ENCODE measurements around the gene CFAP97D1. TPM values are rescaled to one million over a fixed set of nuclear protein-coding genes. Genes with fewer than 3 reads are reported as not detected.

Gene CFAP97D1
- total and polyA plus RNA-seq, 2 experiments from 2014 or later, result not detected

DNA sequence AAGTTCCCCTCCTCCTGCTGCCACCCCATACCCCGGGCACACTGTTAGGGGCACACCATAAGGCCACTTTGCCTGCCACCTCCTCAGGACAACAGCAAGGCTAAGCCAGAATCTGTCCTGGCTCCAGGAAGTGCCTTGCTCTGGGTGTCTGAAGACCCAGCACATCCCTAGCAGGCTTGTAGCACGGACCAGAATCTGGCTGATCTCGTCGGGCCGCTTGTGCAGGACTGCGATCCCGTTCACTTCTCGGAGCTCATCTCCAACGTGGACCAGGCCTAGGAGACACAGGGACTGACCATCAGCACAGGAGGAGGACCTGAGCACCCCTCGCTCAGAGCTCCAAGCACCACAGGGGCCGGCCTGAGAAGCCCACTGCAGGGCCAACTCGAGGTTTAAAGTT lies 45.3 kb downstream of the CFAP97D1 start:
- H3K27ac ChIP-seq, result no peak overlapping the region
- no peaks in the 10 kb centered on the region for H3F3A ChIP-seq (ENCODE audit: insufficient read depth)
- no peaks in the 10 kb centered on the region for H3K9me2 ChIP-seq (ENCODE audit: insufficient read depth)
- H4K20me1 ChIP-seq (ENCODE audit: insufficient read depth), result no peaks in the 10 kb centered on the region
- no peaks in the 10 kb centered on the region for H3K27me3 ChIP-seq (replicated peaks; ENCODE audit: insufficient read depth)
- DNase-seq, result no peak
- no peaks in the 10 kb centered on the region for H3K9me3 ChIP-seq (ENCODE audit: low read depth)
- no peak overlapping the region for H3K9ac ChIP-seq
- WGBS, 2 experiments (ENCODE audit: low coverage in 1 of 2, low lambda C conversion rate in 2 of 2, missing lambda C conversion rate in 2 of 2), result 95 to 96% methylated on average over 11 to 12 of the region's 12 CpGs
- TF ChIP-seq EZH2 (IDR thresholded peaks at IDR 0.05; ENCODE audit: insufficient read depth, poor library complexity, severe bottlenecking) (no peak), EZH2phosphoT487 (IDR thresholded peaks at IDR 0.05; ENCODE audit: insufficient read depth, low read depth) (no peak)
- peaks cover 5% of the 10 kb centered on the region; the same call in 1 of the 2 replicates for H3K36me3 ChIP-seq (ENCODE audit: low read depth)
- H3K4me2 ChIP-seq (ENCODE audit: unreplicated experiment), result no peak overlapping the region
- in situ Hi-C loops (cut with MboI), result no loop called here
- H3K79me2 ChIP-seq (ENCODE audit: insufficient read depth), result no peaks in the 10 kb centered on the region
- H3K4me1 ChIP-seq (ENCODE audit: insufficient read depth), result no peaks in the 10 kb centered on the region
- no peak overlapping the region for H3K4me3 ChIP-seq
- no peak overlapping the region for H2AFZ ChIP-seq

- Histone ChIP-seq H3K4me3 (no peak overlapping the region), H2AFZ (no peak overlapping the region), H4K20me1 (ENCODE audit: insufficient read depth) (no peaks in the 10 kb centered on the region), H3K4me2 (ENCODE audit: unreplicated experiment) (no peak overlapping the region), H3K4me1 (ENCODE audit: insufficient read depth) (no peaks in the 10 kb centered on the region), H3K79me2 (ENCODE audit: insufficient read depth) (no peaks in the 10 kb centered on the region), H3K9me3 (ENCODE audit: low read depth) (no peaks in the 10 kb centered on the region), H3K27ac (no peak overlapping the region), H3K9ac (no peak overlapping the region), H3K27me3 (replicated peaks; ENCODE audit: insufficient read depth) (no peaks in the 10 kb centered on the region), H3K36me3 (ENCODE audit: low read depth) (peaks cover 5% of the 10 kb centered on the region; the same call in 1 of the 2 replicates), H3K9me2 (ENCODE audit: insufficient read depth) (no peaks in the 10 kb centered on the region), H3F3A (ENCODE audit: insufficient read depth) (no peaks in the 10 kb centered on the region)
- no peak for TF ChIP-seq EZH2phosphoT487 (IDR thresholded peaks at IDR 0.05; ENCODE audit: insufficient read depth, low read depth)
- no peak for TF ChIP-seq EZH2 (IDR thresholded peaks at IDR 0.05; ENCODE audit: insufficient read depth, poor library complexity, severe bottlenecking)
- in situ Hi-C loops (cut with MboI), result no loop called here
- WGBS, 2 experiments (ENCODE audit: low coverage in 1 of 2, low lambda C conversion rate in 2 of 2, missing lambda C conversion rate in 2 of 2), result 92 to 94% methylated on average over 7 of the region's 7 CpGs
- no peak for DNase-seq
Observed at GRCh38 chr17:43826206-43826605, 46.0 kb downstream of the CFAP97D1 start.

- DNase-seq, result no peak
- H3K79me2 ChIP-seq (ENCODE audit: insufficient read depth), result no peaks in the 10 kb centered on the region
- H3K4me3 ChIP-seq, result no peak overlapping the region
- TF ChIP-seq EZH2phosphoT487 (IDR thresholded peaks at IDR 0.05; ENCODE audit: insufficient read depth, low read depth) (no peak), EZH2 (IDR thresholded peaks at IDR 0.05; ENCODE audit: insufficient read depth, poor library complexity, severe bottlenecking) (no peak)
- no peaks in the 10 kb centered on the region for H3K9me2 ChIP-seq (ENCODE audit: insufficient read depth)
- WGBS, 2 experiments (ENCODE audit: low coverage in 1 of 2, low lambda C conversion rate in 2 of 2, missing lambda C conversion rate in 2 of 2), result 96% methylated on average over 9 of the region's 9 CpGs
- H3K27ac ChIP-seq, result no peak overlapping the region
- no peak overlapping the region for H3K4me2 ChIP-seq (ENCODE audit: unreplicated experiment)
- in situ Hi-C loops (cut with MboI), result no loop called here
- no peak overlapping the region for H2AFZ ChIP-seq
- H3K9ac ChIP-seq, result no peak overlapping the region
- 0 out of 2 replicates have a peak, but pooled peaks cover 4% of the 10 kb centered on the region for H3F3A ChIP-seq (ENCODE audit: insufficient read depth)
- H3K27me3 ChIP-seq (replicated peaks; ENCODE audit: insufficient read depth), result no peaks in the 10 kb centered on the region
- H3K4me1 ChIP-seq (ENCODE audit: insufficient read depth), result peaks cover 6% of the 10 kb centered on the region; the same call in 1 of the 2 replicates
- peaks cover 5% of the 10 kb centered on the region; the same call in 1 of the 2 replicates for H3K36me3 ChIP-seq (ENCODE audit: low read depth)
- H4K20me1 ChIP-seq (ENCODE audit: insufficient read depth), result no peaks in the 10 kb centered on the region
- H3K9me3 ChIP-seq (ENCODE audit: low read depth), result no peaks in the 10 kb centered on the region
Observed at GRCh38 chr17:43827596-43827995, 47.4 kb downstream of the CFAP97D1 start.

- DNase-seq, result no peak
- in situ Hi-C loops (cut with MboI), result no loop called here
- Histone ChIP-seq H3K4me1 (ENCODE audit: insufficient read depth) (peaks cover 14% of the 10 kb centered on the region), H3K9me2 (ENCODE audit: insufficient read depth) (no peaks in the 10 kb centered on the region), H3K27ac (no peak overlapping the region), H3K9ac (no peak overlapping the region), H2AFZ (no peak overlapping the region), H3K4me2 (ENCODE audit: unreplicated experiment) (no peak overlapping the region), H3K79me2 (ENCODE audit: insufficient read depth) (no peaks in the 10 kb centered on the region), H3K9me3 (ENCODE audit: low read depth) (no peaks in the 10 kb centered on the region), H3K4me3 (no peak overlapping the region), H3F3A (ENCODE audit: insufficient read depth) (peaks cover 11% of the 10 kb centered on the region; the same call in 1 of the 2 replicates), H4K20me1 (ENCODE audit: insufficient read depth) (no peaks in the 10 kb centered on the region), H3K27me3 (replicated peaks; ENCODE audit: insufficient read depth) (no peaks in the 10 kb centered on the region), H3K36me3 (ENCODE audit: low read depth) (peaks cover 5% of the 10 kb centered on the region; the same call in 1 of the 2 replicates)
- WGBS, 2 experiments (ENCODE audit: low coverage in 1 of 2, low lambda C conversion rate in 2 of 2, missing lambda C conversion rate in 2 of 2), result 97 to 99% methylated on average over 13 to 14 of the region's 14 CpGs
- TF ChIP-seq EZH2 (IDR thresholded peaks at IDR 0.05; ENCODE audit: insufficient read depth, poor library complexity, severe bottlenecking), result no peak
- TF ChIP-seq EZH2phosphoT487 (IDR thresholded peaks at IDR 0.05; ENCODE audit: insufficient read depth, low read depth), result no peak
Observed at GRCh38 chr17:43829738-43830137, 49.5 kb downstream of the CFAP97D1 start.

All from GM23248 (cell line).